ENCODE measurements around the gene GSTM3.

The GSTM3 gene

DNA sequence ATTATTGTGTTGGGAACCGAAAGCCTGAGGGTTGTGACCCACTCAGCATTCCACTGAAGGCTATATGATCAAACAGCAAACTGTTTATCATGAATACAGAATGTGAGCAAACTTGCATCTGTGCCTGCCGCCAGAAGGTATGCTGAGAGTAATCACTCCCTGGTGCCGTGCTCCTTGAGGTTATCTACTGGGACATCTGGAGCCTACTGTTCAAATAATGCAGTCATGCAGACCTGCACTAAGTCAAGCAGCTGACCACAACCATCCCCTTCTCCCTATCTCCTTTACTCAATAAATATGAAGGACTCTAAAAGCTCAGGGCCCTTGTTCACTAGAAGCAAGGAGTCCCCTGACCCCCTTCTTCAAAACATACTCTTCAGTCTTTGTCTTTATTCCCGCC, 15.3 kb downstream of the GSTM3 start:
- TF ChIP-seq POLR2AphosphoS5 (IDR thresholded peaks at IDR 0.05; ENCODE audit: low read depth, low read length) (no peak), TAF1 (IDR thresholded peaks at IDR 0.05; ENCODE audit: borderline replicate concordance, insufficient read depth, low read length) (no peak), SIN3A (IDR thresholded peaks at IDR 0.05; ENCODE audit: borderline replicate concordance, insufficient read depth, low read length) (no peak)

DNA sequence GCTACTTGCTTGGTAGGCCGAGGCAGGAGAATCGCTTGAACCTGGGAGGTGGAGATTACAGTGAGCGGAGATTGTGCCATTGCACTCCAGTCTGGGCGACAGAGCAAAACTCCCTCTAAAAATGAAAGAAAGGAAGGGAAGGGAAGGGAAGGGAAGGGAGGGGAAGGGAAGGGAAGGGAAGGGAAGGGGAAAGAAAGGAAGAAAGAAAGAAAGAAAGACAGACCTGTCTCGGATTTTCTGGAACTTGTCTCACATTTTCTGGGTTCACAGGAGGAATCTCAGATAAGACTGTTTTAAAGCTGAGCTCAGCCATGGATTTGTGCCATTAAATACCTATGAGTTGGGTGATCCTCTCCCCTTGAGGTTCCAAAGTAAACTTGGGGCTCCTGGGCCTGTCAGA, 15.9 kb downstream of the GSTM3 start:
- TF ChIP-seq SIN3A (IDR thresholded peaks at IDR 0.05; ENCODE audit: borderline replicate concordance, insufficient read depth, low read length) = no peak
- TF ChIP-seq FOXP2 (optimal IDR thresholded peaks at IDR 0.05; ENCODE audit: borderline replicate concordance, extremely low read depth, extremely low read length, insufficient read depth) = no peak
- TF ChIP-seq REST (IDR thresholded peaks at IDR 0.05; ENCODE audit: insufficient read depth in 1 of 2, low read depth in 2 of 2, low read length in 2 of 2) = no peak
- no peak for TF ChIP-seq TAF1 (IDR thresholded peaks at IDR 0.05; ENCODE audit: borderline replicate concordance, insufficient read depth, low read length)
- no peak for TF ChIP-seq POLR2AphosphoS5 (IDR thresholded peaks at IDR 0.05; ENCODE audit: low read depth, low read length)

DNA sequence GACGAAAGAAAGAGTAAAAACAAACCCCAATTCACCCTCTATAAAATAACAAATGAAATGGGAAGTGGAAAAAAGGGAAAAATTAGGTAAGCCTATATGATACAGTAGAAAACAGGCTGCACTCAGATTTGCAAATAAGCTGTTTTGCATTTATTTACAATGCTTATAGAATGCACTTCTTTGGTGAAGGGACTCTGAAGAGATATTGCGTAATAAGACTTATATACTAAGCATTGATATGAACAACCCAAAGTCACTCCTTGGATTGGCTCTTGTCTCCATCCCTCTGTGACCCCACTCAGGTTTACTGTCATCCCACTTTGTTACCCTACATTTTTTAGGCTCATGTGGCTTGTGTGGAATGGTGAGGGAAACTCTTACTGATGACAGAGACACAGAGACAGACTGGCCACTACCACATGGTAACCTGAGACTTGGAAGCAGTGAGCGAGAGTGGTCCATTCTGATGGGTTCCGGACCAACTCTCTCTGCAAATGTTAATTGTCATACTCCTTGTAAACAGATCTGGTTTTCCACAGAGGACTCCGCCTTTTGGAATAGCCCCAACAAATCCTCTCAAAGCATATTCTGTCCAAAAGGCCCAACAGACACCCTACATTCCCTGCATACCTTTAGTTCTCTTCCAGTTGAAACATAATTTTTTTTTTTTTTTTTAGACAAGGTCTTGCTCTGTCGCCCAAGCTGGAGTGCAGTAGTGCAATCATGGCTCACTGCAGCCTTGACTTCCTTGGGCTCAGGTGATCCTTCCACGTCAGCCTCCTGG, 17.7 kb downstream of the GSTM3 start:
- TF ChIP-seq SIN3A (IDR thresholded peaks at IDR 0.05; ENCODE audit: borderline replicate concordance, insufficient read depth, low read length) (no peak), TAF1 (IDR thresholded peaks at IDR 0.05; ENCODE audit: borderline replicate concordance, insufficient read depth, low read length) (no peak), REST (IDR thresholded peaks at IDR 0.05; ENCODE audit: insufficient read depth in 1 of 2, low read depth in 2 of 2, low read length in 2 of 2) (no peak), POLR2AphosphoS5 (IDR thresholded peaks at IDR 0.05; ENCODE audit: low read depth, low read length) (no peak), FOXP2 (optimal IDR thresholded peaks at IDR 0.05; ENCODE audit: borderline replicate concordance, extremely low read depth, extremely low read length, insufficient read depth) (no peak)

DNA sequence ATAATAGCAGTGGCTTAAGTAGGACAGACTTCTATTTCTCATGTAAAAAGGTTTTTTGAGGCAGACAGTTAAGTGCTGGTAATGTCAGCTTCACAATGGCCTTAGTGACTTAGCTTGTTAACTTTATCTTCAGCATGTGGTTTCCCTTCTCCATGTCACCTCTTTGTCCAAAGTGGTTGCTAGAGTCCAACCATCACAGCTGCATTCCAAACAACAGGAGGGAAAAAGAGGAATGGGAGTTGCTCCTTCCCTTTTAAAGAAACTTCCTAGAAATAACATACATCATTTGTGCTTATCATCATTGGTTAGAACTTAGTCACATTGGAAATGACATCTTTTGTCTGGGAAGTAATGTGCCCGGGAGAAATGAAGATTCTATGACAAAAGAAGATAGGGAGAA, 18.9 kb downstream of the GSTM3 start:
- no peak for TF ChIP-seq FOXP2 (optimal IDR thresholded peaks at IDR 0.05; ENCODE audit: borderline replicate concordance, extremely low read depth, extremely low read length, insufficient read depth)

- TF ChIP-seq FOXP2 (optimal IDR thresholded peaks at IDR 0.05; ENCODE audit: borderline replicate concordance, extremely low read depth, extremely low read length, insufficient read depth) (no peak), POLR2AphosphoS5 (IDR thresholded peaks at IDR 0.05; ENCODE audit: low read depth, low read length) (no peak), TAF1 (IDR thresholded peaks at IDR 0.05; ENCODE audit: borderline replicate concordance, insufficient read depth, low read length) (no peak), SIN3A (IDR thresholded peaks at IDR 0.05; ENCODE audit: borderline replicate concordance, insufficient read depth, low read length) (no peak), REST (IDR thresholded peaks at IDR 0.05; ENCODE audit: insufficient read depth in 1 of 2, low read depth in 2 of 2, low read length in 2 of 2) (no peak)
Measured at GRCh38 chr1:109721042-109721441, 19.8 kb downstream of the GSTM3 start.

DNA sequence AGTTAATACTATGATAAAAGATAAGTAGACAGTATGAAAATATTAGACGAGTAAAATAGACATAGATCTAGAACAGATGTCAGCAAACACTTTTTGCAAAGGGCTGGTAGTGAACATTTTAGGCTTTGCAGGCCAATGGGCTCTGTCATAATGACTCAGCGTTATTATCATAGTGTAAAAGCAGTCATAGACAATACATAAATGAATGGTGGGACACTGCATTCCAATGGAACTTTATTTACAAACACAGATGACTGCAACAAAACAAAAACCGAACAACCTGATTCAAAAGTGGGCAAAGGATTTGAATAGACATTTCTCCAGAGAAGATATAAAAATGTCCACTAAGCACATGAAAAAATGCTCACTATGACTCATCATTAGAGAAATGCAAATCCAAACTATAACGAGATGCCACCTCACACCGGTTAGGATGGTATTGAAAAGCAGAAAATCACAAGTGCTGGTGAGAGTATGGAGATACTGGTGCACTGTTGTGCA, 21.5 kb downstream of the GSTM3 start:
- TF ChIP-seq TAF1 (IDR thresholded peaks at IDR 0.05; ENCODE audit: borderline replicate concordance, insufficient read depth, low read length) (no peak), SIN3A (IDR thresholded peaks at IDR 0.05; ENCODE audit: borderline replicate concordance, insufficient read depth, low read length) (no peak), POLR2AphosphoS5 (IDR thresholded peaks at IDR 0.05; ENCODE audit: low read depth, low read length) (no peak), REST (IDR thresholded peaks at IDR 0.05; ENCODE audit: insufficient read depth in 1 of 2, low read depth in 2 of 2, low read length in 2 of 2) (no peak), FOXP2 (optimal IDR thresholded peaks at IDR 0.05; ENCODE audit: borderline replicate concordance, extremely low read depth, extremely low read length, insufficient read depth) (no peak)
